Measurements from ENCODE around the gene TAGLN2. TPM values are rescaled to one million over a fixed set of nuclear protein-coding genes. Genes with fewer than 3 reads are reported as not detected.

TAGLN2 gene
- total and polyA plus RNA-seq, 10 of the 15 experiments (the other 5 are each of a cell fraction or from before 2014, with no cell fraction given), result 155 to 611 (median 363) TPM

GRCh38 chr1:159930216-159930615 lies 4.9 kb upstream of the TAGLN2 start:
- Histone ChIP-seq H3K9me3 (replicated peaks; ENCODE audit: control insufficient read depth, insufficient read depth, low read length) (no peaks in the 10 kb centered on the region), H4K20me1 (ENCODE audit: control insufficient read depth, insufficient read depth) (no peaks in the 10 kb centered on the region), H3K9ac (ENCODE audit: control insufficient read depth, insufficient read depth, low read length) (no peak overlapping the region), H3K4me1 (ENCODE audit: control insufficient read depth, insufficient read depth, low read length) (peaks cover 8% of the 10 kb centered on the region; the same call in 1 of the 2 replicates), H3K36me3 (ENCODE audit: control insufficient read depth in 2 of 2, insufficient read depth in 2 of 2, low read length in 1 of 2) (no peaks in the 10 kb centered on the region), H2AFZ (ENCODE audit: control insufficient read depth, low read depth, low read length) (no peak overlapping the region), H3K4me3 (no peak overlapping the region), H3K27ac (ENCODE audit: control insufficient read depth, insufficient read depth) (no peak overlapping the region), H3K4me2 (ENCODE audit: control insufficient read depth, insufficient read depth) (no peak overlapping the region), H3K79me2 (ENCODE audit: control insufficient read depth, insufficient read depth, low read length) (peaks cover 2% of the 10 kb centered on the region), H3K27me3 (replicated peaks in 1 of 2; ENCODE audit: control insufficient read depth in 2 of 2, insufficient read depth in 2 of 2, low read length in 1 of 2) (0 out of 4 replicates have a peak, but pooled peaks cover 0 to 2% of the 10 kb centered on the region in 2 experiments)
- 36% methylated on average over 11 of the region's 11 CpGs for WGBS (ENCODE audit: insufficient coverage, insufficient replicate concordance, low lambda C conversion rate, missing lambda C conversion rate)
- no peak for DNase-seq (ENCODE audit: low read depth, low spot score)
- in situ Hi-C loops (cut with MboI) (no loop called here), intact Hi-C loops (cut with micrococcal nuclease; ENCODE audit: unreplicated experiment) (no loop called here)
- SMC1A ChIA-PET (ENCODE audit: uncharacterized antibody, unreplicated experiment), result interaction anchor here (1.7 kb wide), 1 partner anchor 38 kb away, joined by 7 read pairs; no protein-coding TSS in a partner anchor
- FAIRE-seq, result no peak
- CTCF ChIA-PET, result interaction anchor here (1.6 to 22.4 kb wide), 4 partner anchors 11 to 131 kb away, joined by 3 to 422 read pairs (median 6); no protein-coding TSS in a partner anchor
- TF ChIP-seq CHD2 (IDR thresholded peaks at IDR 0.05; ENCODE audit: borderline replicate concordance, low read depth, low read length) (no peak), ZBTB4 (CRISPR knock-in tag; IDR thresholded peaks at IDR 0.05) (no peak), RB1 (IDR thresholded peaks at IDR 0.05; ENCODE audit: borderline replicate concordance) (no peak), ETV6 (conservative IDR thresholded peaks at IDR 0.05 in 1 of 2, IDR thresholded peaks at IDR 0.05 in 1 of 2; ENCODE audit: borderline replicate concordance in 1 of 2, low read depth in 1 of 2) (no peak), USF2 (IDR thresholded peaks at IDR 0.05; ENCODE audit: borderline replicate concordance, low read depth, low read length) (no peak), WRNIP1 (IDR thresholded peaks at IDR 0.05; ENCODE audit: borderline replicate concordance, low read depth, low read length) (no peak), IRF4 (IDR thresholded peaks at IDR 0.05; ENCODE audit: low read depth, low read length) (no peak)
- RAD21 ChIA-PET (ENCODE audit: unreplicated experiment), result interaction anchor here (12.4 kb wide), 1 partner anchor 78 kb away, joined by 113 read pairs; no protein-coding TSS in a partner anchor
- POLR2A ChIA-PET, result no interaction called here
- no TSS peak for BruUV-seq (replicated peaks)
- no peak for ATAC-seq

Measured in GM12878 (cell line).